HG03135 (cell line): ENCODE data around the gene ENO3.

ENCODE experiments used
- ATAC-seq: cut with Tn5 transposase; IDR thresholded peaks from one replicate; pipeline ENCODE4 v1.9.1; 2021; ENCODE audit warnings: mild to moderate bottlenecking, moderate library complexity; ENCODE audit not compliant: unreplicated experiment

The ENO3 gene

DNA sequence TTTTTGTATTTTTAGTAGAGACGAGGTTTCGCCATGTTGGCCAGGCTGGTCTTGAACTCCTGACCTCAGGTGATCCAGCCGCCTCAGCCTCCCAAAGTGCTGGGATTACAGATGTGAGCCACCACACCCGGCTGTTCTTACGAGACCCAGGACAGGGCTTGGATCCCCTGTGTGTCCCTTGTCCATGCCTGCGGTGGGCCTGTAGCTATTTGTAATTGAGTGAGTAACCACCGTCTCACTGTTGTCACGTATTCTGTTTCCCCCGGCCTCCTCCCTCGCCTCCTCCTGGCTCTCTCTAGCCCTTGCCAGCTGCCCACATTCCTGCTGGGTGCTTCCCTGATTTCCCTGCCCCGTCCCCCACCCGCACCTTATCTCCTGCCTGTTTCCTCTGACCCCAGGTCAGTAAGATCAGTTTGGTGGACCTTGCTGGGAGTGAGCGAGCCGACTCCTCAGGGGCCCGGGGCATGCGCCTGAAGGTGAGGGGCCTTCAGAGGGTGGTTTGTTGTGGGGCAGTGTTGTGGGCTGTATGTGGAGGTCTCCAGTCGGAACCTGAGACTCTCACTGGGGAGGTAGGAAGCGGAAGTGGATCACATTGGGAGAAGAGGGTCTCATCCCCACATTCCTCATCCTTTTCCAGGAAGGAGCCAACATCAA lies 52.4 kb downstream of the ENO3 start:
- ATAC-seq: no peak
